Measurements from ENCODE around the gene TMEM131.

Gene TMEM131

GRCh38 chr2:97764559-97765263 lies 231.0 kb downstream of the TMEM131 start:
- Histone ChIP-seq H3K4me1 (no peaks in the 10 kb centered on the region), H3K36me3 (no peaks in the 10 kb centered on the region), H3K4me3 (ENCODE audit: low read depth, low read length) (no peak overlapping the region), H3K9me3 (no peaks in the 10 kb centered on the region), H3K27me3 (no peaks in the 10 kb centered on the region)
- TF ChIP-seq, protein P1, sequence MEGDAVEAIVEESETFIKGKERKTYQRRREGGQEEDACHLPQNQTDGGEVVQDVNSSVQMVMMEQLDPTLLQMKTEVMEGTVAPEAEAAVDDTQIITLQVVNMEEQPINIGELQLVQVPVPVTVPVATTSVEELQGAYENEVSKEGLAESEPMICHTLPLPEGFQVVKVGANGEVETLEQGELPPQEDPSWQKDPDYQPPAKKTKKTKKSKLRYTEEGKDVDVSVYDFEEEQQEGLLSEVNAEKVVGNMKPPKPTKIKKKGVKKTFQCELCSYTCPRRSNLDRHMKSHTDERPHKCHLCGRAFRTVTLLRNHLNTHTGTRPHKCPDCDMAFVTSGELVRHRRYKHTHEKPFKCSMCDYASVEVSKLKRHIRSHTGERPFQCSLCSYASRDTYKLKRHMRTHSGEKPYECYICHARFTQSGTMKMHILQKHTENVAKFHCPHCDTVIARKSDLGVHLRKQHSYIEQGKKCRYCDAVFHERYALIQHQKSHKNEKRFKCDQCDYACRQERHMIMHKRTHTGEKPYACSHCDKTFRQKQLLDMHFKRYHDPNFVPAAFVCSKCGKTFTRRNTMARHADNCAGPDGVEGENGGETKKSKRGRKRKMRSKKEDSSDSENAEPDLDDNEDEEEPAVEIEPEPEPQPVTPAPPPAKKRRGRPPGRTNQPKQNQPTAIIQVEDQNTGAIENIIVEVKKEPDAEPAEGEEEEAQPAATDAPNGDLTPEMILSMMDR (IDR thresholded peaks at IDR 0.05; ENCODE audit: low read depth, low read length) = no peak
- no peak for DNase-seq

DNA sequence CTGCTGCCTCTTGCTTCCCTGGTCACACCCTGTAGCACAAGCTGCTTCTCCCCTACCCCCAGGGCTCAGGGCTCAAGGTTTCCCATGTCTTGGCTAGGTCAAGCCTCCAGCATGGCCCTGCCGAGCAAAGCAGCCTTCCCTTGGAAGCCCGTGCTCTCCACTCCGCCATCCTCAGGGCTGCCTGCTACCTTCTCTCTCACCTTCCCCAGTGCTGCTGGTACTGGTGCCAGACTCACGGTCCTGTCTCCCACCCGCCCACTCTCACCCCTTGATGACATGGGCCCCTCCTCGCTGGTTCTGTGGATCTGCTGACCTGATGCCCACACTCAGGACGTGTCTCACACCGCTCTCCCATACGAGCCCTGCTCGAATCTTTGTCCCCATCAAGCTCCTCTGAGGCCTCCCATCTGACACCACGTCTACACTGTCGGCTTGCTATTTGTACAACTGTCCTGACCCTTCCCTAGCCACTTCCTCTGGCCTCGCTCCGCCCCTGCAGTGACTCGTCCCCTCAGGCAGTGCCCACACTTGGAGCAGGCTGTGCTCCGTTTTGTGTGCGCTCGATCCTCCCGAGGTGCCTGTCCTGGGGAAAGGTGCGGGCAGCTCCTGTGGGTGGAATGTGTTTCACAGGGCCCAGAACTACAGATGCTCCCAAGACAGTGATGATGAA lies 232.4 kb downstream of the TMEM131 start:
- H3K9me3 ChIP-seq = no peaks in the 10 kb centered on the region
- H3K4me3 ChIP-seq (ENCODE audit: low read depth, low read length) = no peak overlapping the region
- no peaks in the 10 kb centered on the region for H3K36me3 ChIP-seq
- TF ChIP-seq, protein P1 (IDR thresholded peaks at IDR 0.05; ENCODE audit: low read depth, low read length) = no peak
- no peaks in the 10 kb centered on the region for H3K27me3 ChIP-seq
- no peak for DNase-seq
- H3K4me1 ChIP-seq = no peaks in the 10 kb centered on the region

GRCh38 chr2:97761192-97761591 lies 234.6 kb downstream of the TMEM131 start:
- H3K4me1 ChIP-seq = no peaks in the 10 kb centered on the region
- H3K4me3 ChIP-seq (ENCODE audit: low read depth, low read length) = no peak overlapping the region
- H3K36me3 ChIP-seq = no peaks in the 10 kb centered on the region
- H3K27me3 ChIP-seq = no peaks in the 10 kb centered on the region
- DNase-seq = no peak
- H3K9me3 ChIP-seq = no peaks in the 10 kb centered on the region
- TF ChIP-seq, protein P1 (IDR thresholded peaks at IDR 0.05; ENCODE audit: low read depth, low read length) = no peak

DNA sequence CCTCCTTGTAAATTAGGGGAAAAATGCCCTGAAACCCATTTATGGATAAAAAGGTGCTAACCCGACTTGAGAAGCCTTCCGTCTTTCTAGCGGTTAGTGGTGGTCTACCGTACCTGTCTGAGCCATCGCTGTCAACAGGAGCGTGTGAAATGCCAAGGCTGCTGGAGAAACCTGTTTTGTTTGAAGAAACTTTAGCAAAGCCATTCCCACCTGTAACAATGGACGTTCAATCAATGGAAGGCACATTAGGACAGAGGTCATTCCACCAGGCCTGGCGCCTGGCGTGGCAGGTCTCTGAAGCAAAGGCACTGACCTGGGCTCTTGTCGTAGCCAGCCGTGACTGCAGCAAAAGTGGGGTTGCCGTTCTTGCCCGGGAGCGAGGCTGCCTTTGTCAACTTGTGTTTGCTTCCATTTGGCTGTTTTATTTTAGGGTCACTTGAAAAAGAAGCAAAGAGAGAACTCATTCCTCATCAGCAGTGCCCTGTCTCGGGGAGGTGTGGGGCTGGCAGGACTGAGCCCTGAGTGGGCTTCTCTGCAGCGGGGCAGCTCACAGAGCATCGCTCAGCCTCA lies 235.2 kb downstream of the TMEM131 start:
- no peak for DNase-seq
- Histone ChIP-seq H3K9me3 (no peaks in the 10 kb centered on the region), H3K36me3 (no peaks in the 10 kb centered on the region), H3K27me3 (no peaks in the 10 kb centered on the region), H3K4me3 (ENCODE audit: low read depth, low read length) (no peak overlapping the region), H3K4me1 (no peaks in the 10 kb centered on the region)
- TF ChIP-seq, protein P1 (IDR thresholded peaks at IDR 0.05; ENCODE audit: low read depth, low read length) = no peak

DNA sequence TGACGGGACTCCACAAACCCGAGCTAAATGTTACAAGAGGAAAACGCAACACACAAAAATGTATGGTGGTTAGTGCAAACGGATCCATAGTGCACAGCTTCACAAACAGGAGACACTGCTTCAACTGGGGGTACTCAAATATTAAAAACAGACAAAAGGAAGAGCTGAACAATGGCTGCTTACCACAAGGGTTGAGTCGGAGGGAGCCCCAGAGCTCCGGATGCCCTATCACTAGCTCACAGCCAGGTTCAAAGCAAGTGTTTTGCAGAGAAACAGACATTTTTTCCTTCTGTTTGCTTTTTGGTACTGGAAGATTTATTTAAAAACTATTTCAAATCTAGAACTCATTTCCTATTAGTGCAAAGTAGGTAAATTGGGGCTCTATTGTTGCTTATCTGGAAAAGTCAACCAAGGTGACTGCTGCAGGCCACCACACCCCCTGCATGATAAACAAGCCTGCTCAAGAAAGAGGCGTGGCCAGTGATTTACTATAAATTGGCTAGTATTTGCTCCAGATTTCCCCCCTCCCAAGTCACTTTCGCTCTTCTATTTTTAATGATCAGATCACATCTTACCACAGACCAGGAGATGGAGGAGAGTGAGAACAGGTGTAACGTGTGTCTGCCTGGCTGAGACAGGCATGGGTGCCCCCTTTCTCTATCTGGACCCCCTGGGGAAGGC lies 235.9 kb downstream of the TMEM131 start:
- TF ChIP-seq, protein P1 (IDR thresholded peaks at IDR 0.05; ENCODE audit: low read depth, low read length) = no peak
- no peak overlapping the region for H3K4me3 ChIP-seq (ENCODE audit: low read depth, low read length)
- no peak for DNase-seq
- no peaks in the 10 kb centered on the region for H3K36me3 ChIP-seq
- no peaks in the 10 kb centered on the region for H3K9me3 ChIP-seq
- no peaks in the 10 kb centered on the region for H3K27me3 ChIP-seq
- H3K4me1 ChIP-seq = no peaks in the 10 kb centered on the region
